Brain microvascular endothelial cell (primary cell): ENCODE measurements around the gene PLCB1.

ENCODE experiments used
- DNase-seq: peaks from one replicate; pipeline ENCODE4 v3.0.0-alpha.2; 2020
- H3K27ac ChIP-seq: fragments of 250-450 bp; sonication (Bioruptor Pico); 2 replicates; pipeline ENCODE4 v1.5.1; 2020; ENCODE audit warnings: mild to moderate bottlenecking, moderate library complexity
- H3K27me3 ChIP-seq: fragments of 250-450 bp; sonication (Bioruptor Pico); replicated peaks from 2 replicates; pipeline ENCODE4 v1.5.1; 2020; ENCODE audit warnings: mild to moderate bottlenecking
- H3K36me3 ChIP-seq: fragments of 250-450 bp; sonication (Bioruptor Pico); replicated peaks from 2 replicates; pipeline ENCODE4 v1.5.1; 2020; ENCODE audit warnings: mild to moderate bottlenecking
- H3K4me3 ChIP-seq: 2 replicates; pipeline ENCODE4 v1.5.1; 2011; ENCODE audit warnings: low read depth, mild to moderate bottlenecking, control low read depth, low read length, moderate library complexity
- in situ Hi-C: cut with HindIII; loops from 2 replicates; pipeline ENCODE4 v1.10.0; 2017; ENCODE audit warnings: low sequenced_read_pairs, low pct_ligation_motif_present
- TF ChIP-seq, protein P1 (sequence below): IDR thresholded peaks from 2 replicates; pipeline ENCODE4 v1.5.1; 2011; ENCODE audit warnings: low read depth, mild to moderate bottlenecking, moderate library complexity, low read length, control low read depth, inconsistent platforms; ENCODE audit errors: missing control alignments

Gene PLCB1

DNA sequence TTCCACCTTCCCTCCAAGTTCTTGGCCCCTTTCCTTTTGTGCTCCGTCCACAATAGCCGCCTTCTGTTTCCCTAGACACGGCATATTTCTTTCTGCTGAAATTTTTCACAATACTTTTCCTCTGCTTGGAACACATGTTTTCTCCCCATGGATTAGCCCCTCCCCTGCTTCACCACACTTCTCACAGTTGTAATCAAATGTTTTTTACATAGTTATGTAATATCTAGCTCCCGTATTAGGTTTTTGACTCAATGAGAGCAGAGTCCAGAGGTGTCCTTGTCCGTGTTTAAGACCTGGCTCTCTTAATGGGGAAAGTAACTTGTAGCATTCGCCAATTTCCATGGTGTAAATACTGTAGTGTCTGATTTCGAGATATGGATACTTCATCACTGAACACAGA is 34.7 kb downstream of the PLCB1 start:
- Histone ChIP-seq H3K36me3 (no peaks in the 10 kb centered on the region), H3K27me3 (no peaks in the 10 kb centered on the region), H3K4me3 (no peak overlapping the region), H3K27ac (no peak overlapping the region)
- TF ChIP-seq, protein P1, sequence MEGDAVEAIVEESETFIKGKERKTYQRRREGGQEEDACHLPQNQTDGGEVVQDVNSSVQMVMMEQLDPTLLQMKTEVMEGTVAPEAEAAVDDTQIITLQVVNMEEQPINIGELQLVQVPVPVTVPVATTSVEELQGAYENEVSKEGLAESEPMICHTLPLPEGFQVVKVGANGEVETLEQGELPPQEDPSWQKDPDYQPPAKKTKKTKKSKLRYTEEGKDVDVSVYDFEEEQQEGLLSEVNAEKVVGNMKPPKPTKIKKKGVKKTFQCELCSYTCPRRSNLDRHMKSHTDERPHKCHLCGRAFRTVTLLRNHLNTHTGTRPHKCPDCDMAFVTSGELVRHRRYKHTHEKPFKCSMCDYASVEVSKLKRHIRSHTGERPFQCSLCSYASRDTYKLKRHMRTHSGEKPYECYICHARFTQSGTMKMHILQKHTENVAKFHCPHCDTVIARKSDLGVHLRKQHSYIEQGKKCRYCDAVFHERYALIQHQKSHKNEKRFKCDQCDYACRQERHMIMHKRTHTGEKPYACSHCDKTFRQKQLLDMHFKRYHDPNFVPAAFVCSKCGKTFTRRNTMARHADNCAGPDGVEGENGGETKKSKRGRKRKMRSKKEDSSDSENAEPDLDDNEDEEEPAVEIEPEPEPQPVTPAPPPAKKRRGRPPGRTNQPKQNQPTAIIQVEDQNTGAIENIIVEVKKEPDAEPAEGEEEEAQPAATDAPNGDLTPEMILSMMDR: no peak
- DNase-seq: no peak
- in situ Hi-C loops: no loop called here

DNA sequence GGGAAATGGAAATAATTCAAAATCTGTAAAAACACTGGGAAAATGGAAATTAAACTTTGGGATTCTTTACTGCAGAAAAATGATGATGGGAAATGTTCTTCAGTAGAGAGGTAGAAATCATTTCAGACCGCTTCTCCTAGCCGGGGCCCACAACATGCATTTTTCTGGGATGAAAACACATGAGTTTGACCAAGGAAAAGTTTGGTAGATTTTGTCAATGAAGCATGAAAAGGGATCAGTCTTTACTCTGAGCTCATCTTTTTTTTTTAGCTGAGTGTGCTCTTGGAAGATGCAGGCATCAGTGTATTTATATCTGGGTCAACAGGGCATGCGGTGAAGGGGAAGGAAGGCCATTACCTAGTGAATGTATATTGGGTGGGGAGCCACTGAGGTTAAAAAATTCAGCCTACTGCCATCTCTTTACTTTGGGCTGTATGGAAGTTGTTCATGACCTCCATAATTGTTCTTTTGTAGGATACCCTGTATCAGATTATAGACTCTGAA is 36.8 kb downstream of the PLCB1 start:
- in situ Hi-C loops: no loop called here
- H3K4me3 ChIP-seq: no peak overlapping the region
- no peaks in the 10 kb centered on the region for H3K27me3 ChIP-seq
- no peak overlapping the region for H3K27ac ChIP-seq
- no peaks in the 10 kb centered on the region for H3K36me3 ChIP-seq
- no peak for DNase-seq
- TF ChIP-seq, protein P1: no peak

DNA sequence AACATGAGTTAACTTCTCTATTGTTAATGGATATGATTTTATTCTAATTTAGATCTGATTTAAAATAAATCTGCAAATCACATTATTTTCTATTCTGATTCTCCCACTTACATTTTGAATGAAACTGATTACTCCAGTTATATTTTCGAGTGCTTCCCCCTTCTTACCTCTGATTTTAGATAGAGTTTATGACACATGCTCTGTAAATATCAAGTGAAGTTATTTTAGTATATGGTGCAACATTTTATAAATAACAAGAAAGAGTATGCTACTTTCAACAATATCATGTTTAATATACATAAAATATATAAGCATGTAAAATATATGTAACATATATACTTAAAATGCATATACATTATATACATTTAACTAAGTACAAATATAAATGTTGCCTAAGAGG is 38.9 kb downstream of the PLCB1 start:
- Histone ChIP-seq H3K27ac (no peak overlapping the region), H3K36me3 (no peaks in the 10 kb centered on the region), H3K4me3 (no peak overlapping the region), H3K27me3 (no peaks in the 10 kb centered on the region)
- TF ChIP-seq, protein P1: no peak
- in situ Hi-C loops: no loop called here
- no peak for DNase-seq

DNA sequence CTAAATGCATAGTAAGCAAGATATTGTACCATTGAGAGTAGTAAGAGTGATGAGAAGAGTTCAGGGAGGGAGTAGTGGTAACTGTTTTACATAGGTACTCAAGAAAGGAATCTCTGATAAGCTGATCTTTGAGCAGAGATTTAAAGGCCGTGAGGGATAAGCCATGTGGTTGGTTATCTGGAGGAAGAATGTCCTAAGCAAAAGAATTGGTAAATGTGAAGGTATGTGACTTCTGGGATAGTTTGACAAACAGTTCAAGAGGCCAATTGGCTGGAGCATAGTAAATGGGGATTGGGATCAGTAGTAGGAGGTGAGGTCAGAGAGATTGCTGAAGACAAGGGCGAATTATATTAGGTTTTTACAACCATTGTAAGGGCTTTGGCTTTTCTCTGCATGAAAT is 40.1 kb downstream of the PLCB1 start:
- Histone ChIP-seq H3K36me3 (no peaks in the 10 kb centered on the region), H3K4me3 (no peak overlapping the region), H3K27ac (no peak overlapping the region), H3K27me3 (no peaks in the 10 kb centered on the region)
- TF ChIP-seq, protein P1: no peak
- DNase-seq: no peak
- in situ Hi-C loops: no loop called here

DNA sequence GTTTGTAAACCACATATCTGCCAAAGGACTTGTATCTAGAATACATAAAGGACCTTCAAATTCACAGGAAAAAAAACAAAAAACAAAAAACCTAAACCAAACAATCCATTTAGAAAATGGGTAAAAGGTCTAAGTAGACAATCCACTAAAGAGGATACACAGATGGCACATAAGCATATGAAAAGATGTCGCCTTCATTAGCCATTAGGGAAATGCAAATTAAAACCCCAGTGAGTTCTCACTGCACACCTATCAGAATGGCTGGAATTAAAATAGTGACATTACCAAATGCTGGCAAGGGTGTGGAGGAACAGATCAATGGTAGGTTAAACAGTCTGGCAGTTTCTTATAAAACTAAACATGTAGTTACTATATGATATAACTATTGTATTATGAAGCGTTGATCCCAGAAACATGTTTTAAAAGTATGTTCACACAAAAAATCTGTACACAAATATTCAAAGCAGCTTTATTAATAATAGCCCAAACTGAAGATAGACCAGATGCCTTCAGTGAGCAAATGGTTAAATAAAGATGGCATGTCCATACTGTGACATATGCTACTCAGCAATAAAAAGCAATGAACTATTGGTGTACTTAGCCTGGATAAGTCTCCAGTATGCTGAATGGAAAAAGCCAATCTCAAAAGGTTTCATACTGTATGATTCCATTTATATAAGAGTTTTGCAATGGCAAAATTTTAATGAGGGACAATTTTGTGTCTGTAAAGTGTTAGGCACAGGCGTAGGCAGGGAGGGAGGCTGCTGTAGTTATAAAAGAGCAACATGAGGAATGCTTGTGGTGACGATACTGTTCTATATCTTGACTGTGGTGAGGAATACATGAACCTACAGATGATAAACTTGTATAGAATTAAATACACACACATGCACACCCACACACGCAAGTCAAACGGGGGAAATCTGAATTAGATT is 43.9 kb downstream of the PLCB1 start:
- H3K27ac ChIP-seq: no peak overlapping the region
- TF ChIP-seq, protein P1: no peak
- DNase-seq: no peak
- H3K27me3 ChIP-seq: no peaks in the 10 kb centered on the region
- no peaks in the 10 kb centered on the region for H3K36me3 ChIP-seq
- no peak overlapping the region for H3K4me3 ChIP-seq
- in situ Hi-C loops: no loop called here
